Small intestine (tissue), 7 donors: ENCODE measurements around the gene PARP3. TPM values are rescaled to one million over a fixed set of nuclear protein-coding genes. Genes with fewer than 3 reads are reported as not detected.
A peak's percentile ranks its signal among the peaks of the same experiment; 100 is the strongest.
"Not testable (repeated sequence)": the region's sequence is repeated elsewhere in the genome, so short reads cannot be mapped to it uniquely, and the experiment has no call there.

Experiments used
- DNase-seq, 2 donors: peaks; one replicate each; pipeline versions ENCODE4 v3.0.0 to v3.0.0-alpha.2; 2013
- FAIRE-seq: peaks from 2 replicates; lab custom pipeline; 2012; peaks lifted over from hg19 to GRCh38; lab: Jason Lieb, UNC
- H3K27ac ChIP-seq, 3 donors: one replicate each; pipeline ENCODE4 v1.5.1; 2013; ENCODE audit warnings: low read length in 2 of 3, mild to moderate bottlenecking in 2 of 3, control low read depth in 1 of 3, inconsistent platforms in 1 of 3, low read depth in 1 of 3, moderate library complexity in 1 of 3
- H3K27me3 ChIP-seq, 3 donors: one replicate each; pipeline ENCODE4 v1.6.1; 2013; ENCODE audit warnings: low read length in 3 of 3, inconsistent platforms in 1 of 3; ENCODE audit not compliant: control insufficient read depth in 3 of 3, insufficient read depth in 3 of 3
- H3K36me3 ChIP-seq, 3 donors: one replicate each; pipeline ENCODE4 v1.6.1; 2013; ENCODE audit warnings: low read length in 3 of 3, inconsistent platforms in 1 of 3, low read depth in 1 of 3, mild to moderate bottlenecking in 1 of 3, moderate library complexity in 1 of 3; ENCODE audit not compliant: control insufficient read depth in 3 of 3, insufficient read depth in 2 of 3
- H3K4me1 ChIP-seq, 3 donors: one replicate each; pipeline ENCODE4 v1.6.1; 2013; ENCODE audit warnings: low read length in 2 of 3, inconsistent platforms in 1 of 3, low read depth in 1 of 3, mild to moderate bottlenecking in 1 of 3, moderate library complexity in 1 of 3; ENCODE audit not compliant: control insufficient read depth in 3 of 3, insufficient read depth in 2 of 3
- H3K4me3 ChIP-seq, 3 donors: one replicate each; pipeline ENCODE4 v1.5.1; 2013; ENCODE audit warnings: low read length in 3 of 3, control low read depth in 1 of 3, inconsistent platforms in 1 of 3, low read depth in 1 of 3, mild to moderate bottlenecking in 1 of 3, moderate library complexity in 1 of 3
- H3K9me3 ChIP-seq, 2 donors: one replicate each; pipeline ENCODE4 v1.6.1; 2013; ENCODE audit warnings: low read depth in 1 of 2, low read length in 1 of 2; ENCODE audit not compliant: control insufficient read depth in 2 of 2, insufficient read depth in 1 of 2
- WGBS, 3 donors: extraction: QIAGEN DNeasy Blood & Tissue Kit; methylation state at CpG; one replicate each; pipeline ENCODE4 v1.1.7; 2013; 5-methylcytosine and 5-hydroxymethylcytosine counted together
- polyA plus RNA-seq, 4 donors: library from polyadenylated mRNA; stranded (reverse) in 3 of 4; unstranded in 1 of 4; fragments of 200-250 nt in 3 of 4; fragments of 120-200 nt in 1 of 4; gene quantifications; one replicate each; pipeline versions ENCODE4 v1.2.1 to v1.2.3, GENCODE V29; 2013
- donor health status: healthy with polysubstance abuse.
- donor health status: control.
- donor health status: control.
- donor health status: Bipolar disorder and iron deficiency.
- donor health status: healthy.

Gene PARP3
- polyA plus RNA-seq, 4 donors: 11.7 to 59.5 (median 35.8) TPM

DNA sequence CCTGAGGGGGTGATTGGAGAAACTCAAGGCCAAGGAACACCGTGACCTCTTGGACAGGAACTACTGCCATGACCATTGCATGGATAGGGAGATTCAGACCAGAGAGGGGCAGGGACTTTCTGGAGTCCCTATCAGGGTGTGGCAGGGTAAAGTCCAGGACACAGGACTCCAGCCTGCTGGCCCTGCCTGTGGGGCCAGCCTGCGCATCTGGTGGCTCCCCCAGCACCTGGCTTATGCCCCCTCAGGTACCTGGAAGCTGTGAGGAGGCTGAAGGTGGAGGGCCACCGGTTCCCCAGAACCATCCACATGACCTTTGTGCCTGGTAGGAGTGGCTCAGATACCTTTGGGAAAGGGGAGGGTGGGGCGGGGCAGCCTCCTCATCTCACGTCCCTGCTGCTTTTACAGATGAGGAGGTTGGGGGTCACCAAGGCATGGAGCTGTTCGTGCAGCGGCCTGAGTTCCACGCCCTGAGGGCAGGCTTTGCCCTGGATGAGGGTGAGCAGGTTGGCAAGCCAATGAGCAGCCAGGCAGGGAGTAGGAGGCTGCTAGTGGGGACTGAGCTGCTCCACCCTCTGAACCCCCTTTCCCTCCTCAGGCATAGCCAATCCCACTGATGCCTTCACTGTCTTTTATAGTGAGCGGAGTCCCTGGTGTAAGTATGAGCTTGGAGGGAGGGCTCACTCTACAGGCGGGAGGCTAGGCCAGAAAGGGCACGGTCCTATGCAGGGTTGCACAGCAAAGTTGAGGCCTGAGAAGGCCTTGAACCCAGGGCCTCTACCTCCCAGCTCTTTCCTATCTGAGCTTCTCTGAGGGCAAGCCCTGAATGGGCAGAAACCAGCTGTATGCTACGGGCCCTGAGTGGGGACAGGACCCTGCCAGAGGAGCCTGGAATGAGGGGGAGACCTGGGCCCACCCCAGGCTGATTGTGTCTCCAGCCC, 44.1 kb downstream of the PARP3 start:
- DNase-seq (peak; percentile 86 to 89), FAIRE-seq (no peak)
- Histone ChIP-seq H3K4me1 (peaks cover under 1 to 56% (median 3%) of the 10 kb centered on the region in 3 donors), H3K4me3 (peak overlapping the region in 2 of 3 donors; percentile 26 to 47), H3K27ac (peak overlapping the region; percentile 56 to 95 (median 94)), H3K36me3 (peaks cover 0 to 55% (median 7%) of the 10 kb centered on the region in 3 donors), H3K9me3 (no peaks in the 10 kb centered on the region), H3K27me3 (no peaks in the 10 kb centered on the region)
- 39 to 66% (median 60%) methylated on average over 12 of the region's 12 CpGs for WGBS, 3 donors

DNA sequence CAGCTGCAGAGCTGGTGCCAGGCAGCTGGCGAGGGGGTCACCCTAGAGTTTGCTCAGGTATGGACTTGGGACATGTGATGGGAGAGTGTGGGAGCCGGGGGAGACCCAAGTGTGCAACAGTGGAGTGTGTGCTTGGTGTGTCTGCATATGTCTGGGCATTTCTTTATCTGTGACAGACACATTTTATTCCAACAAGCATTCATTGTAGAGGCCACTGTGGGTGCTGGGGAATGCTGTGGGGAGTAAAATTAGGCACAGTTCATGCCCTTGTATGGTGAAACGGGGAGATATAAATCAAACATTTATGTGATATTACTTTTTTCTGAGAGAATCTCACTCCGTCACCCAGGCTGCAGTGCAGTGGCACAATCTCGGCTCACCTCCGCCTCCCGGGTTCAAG, 45.4 kb downstream of the PARP3 start:
- Histone ChIP-seq H3K36me3 (peaks cover 0 to 66% (median 9%) of the 10 kb centered on the region in 3 donors), H3K4me3 (peak overlapping the region in 1 of 3 donors; percentile 47), H3K27me3 (no peaks in the 10 kb centered on the region), H3K4me1 (peaks cover 0 to 43% (median 0%) of the 10 kb centered on the region in 3 donors), H3K9me3 (no peaks in the 10 kb centered on the region), H3K27ac (peak overlapping the region in 2 of 3 donors; percentile 94 to 95)
- FAIRE-seq (no peak), DNase-seq (no peak)
- 88 to 94% (median 93%) methylated on average over 7 of the region's 7 CpGs for WGBS, 3 donors

DNA sequence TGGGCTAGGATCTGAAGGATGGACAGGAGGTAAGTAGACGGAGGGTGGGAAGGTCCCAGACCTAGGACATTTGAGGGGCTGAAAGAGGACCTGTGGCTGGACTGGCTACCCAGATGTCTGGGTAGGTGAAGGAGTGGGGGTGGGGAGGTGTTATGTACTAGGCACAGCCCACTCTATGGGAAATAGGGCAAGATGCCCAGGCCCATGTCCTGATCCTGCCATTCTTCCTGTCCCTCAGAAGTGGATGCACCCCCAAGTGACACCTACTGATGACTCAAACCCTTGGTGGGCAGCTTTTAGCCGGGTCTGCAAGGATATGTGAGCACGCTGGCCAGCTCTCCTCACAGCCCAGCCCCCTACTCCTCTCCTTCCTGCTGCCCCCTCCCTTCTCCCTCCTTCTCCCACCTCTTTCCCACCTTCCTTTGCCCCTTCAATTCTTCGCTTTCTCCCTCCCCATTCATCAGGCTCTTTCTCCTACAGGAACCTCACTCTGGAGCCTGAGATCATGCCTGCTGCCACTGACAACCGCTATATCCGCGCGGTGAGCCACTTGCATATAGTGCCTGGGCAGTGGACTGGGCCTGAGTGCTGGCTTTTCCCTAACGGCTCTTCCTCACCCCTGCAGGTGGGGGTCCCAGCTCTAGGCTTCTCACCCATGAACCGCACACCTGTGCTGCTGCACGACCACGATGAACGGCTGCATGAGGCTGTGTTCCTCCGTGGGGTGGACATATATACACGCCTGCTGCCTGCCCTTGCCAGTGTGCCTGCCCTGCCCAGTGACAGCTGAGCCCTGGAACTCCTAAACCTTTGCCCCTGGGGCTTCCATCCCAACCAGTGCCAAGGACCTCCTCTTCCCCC, 46.4 kb downstream of the PARP3 start:
- H3K9me3 ChIP-seq: no peaks in the 10 kb centered on the region
- peaks cover 3 to 75% (median 11%) of the 10 kb centered on the region in 3 donors for H3K36me3 ChIP-seq
- peaks cover 0 to 39% (median 0%) of the 10 kb centered on the region in 3 donors for H3K4me1 ChIP-seq
- no peaks in the 10 kb centered on the region for H3K27me3 ChIP-seq
- DNase-seq (no peak), FAIRE-seq (no peak)
- 75 to 79% (median 79%) methylated on average over 15 of the region's 15 CpGs for WGBS, 3 donors
- no peak overlapping the region for H3K4me3 ChIP-seq
- no peak overlapping the region for H3K27ac ChIP-seq

DNA sequence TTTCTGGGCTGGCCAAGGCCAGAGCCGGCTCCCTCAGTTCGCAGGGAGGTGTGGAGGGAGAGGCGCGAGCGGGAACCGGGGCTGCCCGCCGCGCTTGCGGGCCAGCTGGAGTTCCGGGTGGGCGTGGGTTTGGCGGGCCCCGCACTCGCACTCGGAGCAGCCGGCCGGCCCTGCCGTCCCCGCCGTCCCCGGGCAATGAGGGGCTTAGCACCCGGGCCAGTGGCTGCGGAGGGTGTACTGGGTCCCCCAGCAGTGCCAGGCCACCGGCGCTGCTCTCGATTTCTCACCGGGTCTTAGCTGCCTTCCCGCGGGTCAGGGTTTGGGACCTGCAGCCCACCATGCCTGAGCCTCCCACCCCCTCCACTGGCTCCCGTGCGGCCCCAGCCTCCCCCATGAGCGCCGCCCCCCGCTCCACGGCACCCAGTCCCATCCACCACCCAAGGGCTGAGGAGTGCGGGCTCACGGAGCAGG, 48.4 kb downstream of the PARP3 start:
- FAIRE-seq, H3K27me3 ChIP-seq, H3K4me3 ChIP-seq, H3K27ac ChIP-seq, DNase-seq, H3K9me3 ChIP-seq: not testable (repeated sequence)
- 83 to 92% (median 86%) methylated on average over 26 to 38 of the region's 38 CpGs for WGBS, 3 donors
- H3K36me3 ChIP-seq: peaks cover 6 to 82% (median 16%) of the 10 kb centered on the region in 3 donors
- H3K4me1 ChIP-seq: peaks cover 0 to 31% (median 2%) of the 10 kb centered on the region in 3 donors

DNA sequence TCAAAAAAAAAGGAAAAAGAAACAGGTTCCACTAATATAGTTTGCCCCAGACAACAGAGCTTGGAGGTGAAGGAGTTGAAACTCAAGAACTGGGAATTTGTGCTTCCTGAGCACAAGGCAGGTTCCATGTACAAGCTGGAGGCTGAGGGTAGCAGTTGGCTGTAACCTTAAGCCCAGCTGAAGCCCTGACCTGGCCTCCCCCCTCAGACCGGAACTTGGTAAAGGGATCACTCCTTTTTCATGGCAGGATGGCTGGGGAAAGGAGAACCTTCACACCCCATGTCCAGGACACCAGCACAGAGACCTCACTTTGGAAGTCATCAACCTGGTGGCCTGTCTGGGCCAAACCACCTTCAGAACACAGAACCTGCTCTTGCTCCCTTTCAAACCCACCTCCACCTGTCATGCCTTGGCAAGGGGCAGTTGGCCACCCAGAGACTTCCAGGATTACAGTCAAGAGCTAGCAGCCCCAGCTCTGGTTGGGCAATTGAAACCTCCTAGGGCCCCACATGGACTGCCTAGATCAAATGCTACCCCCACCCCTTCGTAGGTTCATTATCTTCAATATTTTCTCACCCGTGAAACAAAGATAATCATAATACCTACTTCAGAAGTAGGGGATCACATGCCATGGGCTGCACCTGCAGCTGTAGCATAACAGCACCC, 50.0 kb downstream of the PARP3 start:
- no peaks in the 10 kb centered on the region for H3K9me3 ChIP-seq
- 74 to 83% (median 75%) methylated on average over 3 of the region's 3 CpGs for WGBS, 3 donors
- H3K27ac ChIP-seq: no peak overlapping the region
- no peaks in the 10 kb centered on the region for H3K27me3 ChIP-seq
- DNase-seq (no peak), FAIRE-seq (no peak)
- H3K4me1 ChIP-seq: peaks cover 0 to 15% (median 2%) of the 10 kb centered on the region in 3 donors
- H3K4me3 ChIP-seq: no peak overlapping the region
- peaks cover 6 to 68% (median 16%) of the 10 kb centered on the region in 3 donors for H3K36me3 ChIP-seq

DNA sequence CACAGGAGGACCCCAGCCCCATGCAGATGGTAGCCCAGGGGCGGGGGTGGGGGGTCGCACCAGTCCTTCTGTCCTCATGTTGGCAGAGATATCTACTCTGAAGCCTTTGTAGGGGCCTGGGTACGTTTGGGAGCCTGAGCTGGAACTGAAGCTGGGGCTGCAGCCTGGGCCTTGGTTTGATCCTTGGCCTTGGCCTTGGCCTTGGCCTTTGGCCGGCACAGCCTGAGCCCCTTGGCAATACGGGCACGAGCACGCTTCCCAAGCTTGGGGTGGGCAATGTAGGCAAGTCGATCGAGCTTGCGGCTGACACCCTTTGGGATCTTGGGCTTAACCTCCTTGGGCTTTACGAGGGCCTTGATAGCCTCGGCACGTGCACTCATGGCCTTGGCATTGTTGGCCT, 51.5 kb downstream of the PARP3 start:
- not testable (repeated sequence) for FAIRE-seq, H3K27me3 ChIP-seq, DNase-seq, H3K9me3 ChIP-seq, H3K4me3 ChIP-seq, H3K27ac ChIP-seq
- Histone ChIP-seq H3K36me3 (peaks cover 6 to 53% (median 13%) of the 10 kb centered on the region in 3 donors), H3K4me1 (peaks cover 0 to 11% (median 2%) of the 10 kb centered on the region in 3 donors)
- 61 to 84% (median 61%) methylated on average over 4 to 10 of the region's 13 CpGs for WGBS, 3 donors

DNA sequence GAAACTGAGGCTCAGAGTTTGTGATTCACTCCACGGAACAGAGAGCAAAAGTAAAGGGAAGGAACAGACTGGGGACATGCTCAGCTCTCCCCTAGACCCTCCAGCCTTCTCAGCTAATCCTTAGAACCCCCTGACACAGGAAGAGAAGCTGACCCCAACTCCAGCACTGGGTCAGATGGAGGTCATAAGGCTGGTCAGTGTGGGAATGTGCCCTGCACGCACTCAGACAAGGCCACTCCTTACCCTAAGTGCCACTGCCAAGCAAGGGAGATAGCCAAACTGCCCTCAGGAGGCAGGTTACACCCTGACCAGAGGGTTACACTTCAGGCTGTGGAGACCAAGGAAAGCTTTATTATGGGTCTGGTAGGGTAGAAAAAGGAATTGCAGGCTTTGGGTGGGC, 52.4 kb downstream of the PARP3 start:
- Histone ChIP-seq H3K4me3 (peak overlapping the region in 2 of 3 donors; percentile 66 to 88), H3K36me3 (peaks cover 6 to 44% (median 9%) of the 10 kb centered on the region in 3 donors), H3K27ac (peak overlapping the region in 2 of 3 donors; percentile 85 to 86), H3K4me1 (peaks cover 0 to 11% (median 2%) of the 10 kb centered on the region in 3 donors), H3K27me3 (no peaks in the 10 kb centered on the region), H3K9me3 (no peaks in the 10 kb centered on the region)
- FAIRE-seq: no peak
- 61 to 74% (median 61%) methylated on average over 2 of the region's 2 CpGs for WGBS, 3 donors
- DNase-seq: no peak
